NOMO-1 treated with dmso at 0.1 percent for 144 hours (cell line): Measurements from ENCODE around the gene OPN4.

Source experiments
- DNase-seq: peaks from one replicate; lab custom pipeline; 2025; ENCODE audit not compliant: unreplicated experiment; lab: John Stamatoyannopoulos, UW

Gene OPN4

DNA sequence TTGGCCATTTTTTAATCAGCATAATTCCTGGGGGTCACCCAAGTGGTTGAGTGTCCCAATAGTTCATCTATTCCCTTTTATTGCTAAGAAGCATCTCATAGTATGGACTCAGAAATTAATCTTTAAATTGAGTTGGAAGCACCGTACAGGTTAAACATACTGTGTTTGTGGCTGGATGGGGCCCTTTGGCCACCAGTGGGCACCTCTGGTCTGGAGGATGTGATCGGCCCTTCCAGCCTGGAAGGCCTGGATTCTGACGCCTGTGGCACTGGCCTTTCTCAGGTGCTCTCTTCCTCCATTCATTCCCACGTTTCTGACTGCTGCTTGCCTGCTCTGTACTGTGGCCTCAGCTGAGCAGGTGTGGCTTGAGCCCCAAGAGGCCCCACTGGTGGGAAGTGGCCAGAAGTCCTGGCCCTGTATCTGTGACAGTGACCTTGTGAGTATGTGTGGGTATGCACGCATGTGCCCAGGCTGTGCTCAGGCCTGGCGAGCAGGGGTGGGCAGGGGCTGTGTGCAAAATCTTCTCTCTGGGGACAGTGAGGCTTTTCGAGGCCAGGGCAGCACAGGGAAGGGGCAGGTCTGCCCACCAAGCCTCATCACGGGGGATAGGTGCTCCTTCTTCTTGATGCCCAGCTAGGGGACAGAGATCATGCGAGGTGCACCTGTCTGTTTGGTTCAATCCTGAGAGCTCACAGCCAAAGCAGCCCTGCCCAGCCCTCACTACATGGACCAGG is 44.0 kb downstream of the OPN4 start:
- DNase-seq, result no peak

DNA sequence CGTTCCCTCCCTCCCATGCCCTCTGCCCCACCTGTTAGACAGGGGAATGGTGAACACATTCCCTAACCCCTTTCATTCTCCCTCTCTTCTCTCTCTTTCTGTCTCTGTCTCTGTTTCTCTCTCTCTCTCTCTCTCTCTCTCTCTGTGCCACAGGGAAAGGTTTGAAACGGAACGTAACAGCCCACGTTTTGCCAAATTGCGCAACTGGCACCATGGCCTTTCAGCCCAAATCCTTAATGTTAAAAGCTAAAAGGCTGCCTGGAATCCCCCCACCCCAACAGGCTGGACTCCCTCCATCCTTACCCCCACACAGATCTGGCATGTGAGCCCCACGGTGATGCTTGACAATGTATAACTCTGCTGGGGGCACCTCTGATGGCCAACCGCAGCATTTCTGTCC is 44.8 kb downstream of the OPN4 start:
- DNase-seq, result no peak

DNA sequence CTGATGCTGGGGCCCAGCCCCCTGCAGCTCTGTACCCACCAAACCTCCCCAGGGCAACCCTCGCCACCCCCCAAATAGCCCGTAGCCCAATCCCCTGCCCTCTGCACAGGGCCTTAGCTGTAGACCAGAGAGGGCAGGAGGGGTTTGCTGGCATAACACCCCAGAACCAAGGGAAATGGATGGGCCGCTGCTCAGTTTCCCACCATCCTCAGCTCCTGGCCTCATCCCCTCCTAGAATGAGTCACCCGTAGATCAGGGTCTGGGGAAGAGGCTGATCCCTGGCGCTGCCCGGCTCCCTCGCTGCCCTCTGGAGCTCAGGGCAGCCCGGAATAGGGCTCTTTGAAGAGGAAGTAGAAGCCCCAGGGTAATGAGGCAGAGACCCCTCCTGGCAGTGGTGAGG is 45.2 kb downstream of the OPN4 start:
- DNase-seq, result no peak

DNA sequence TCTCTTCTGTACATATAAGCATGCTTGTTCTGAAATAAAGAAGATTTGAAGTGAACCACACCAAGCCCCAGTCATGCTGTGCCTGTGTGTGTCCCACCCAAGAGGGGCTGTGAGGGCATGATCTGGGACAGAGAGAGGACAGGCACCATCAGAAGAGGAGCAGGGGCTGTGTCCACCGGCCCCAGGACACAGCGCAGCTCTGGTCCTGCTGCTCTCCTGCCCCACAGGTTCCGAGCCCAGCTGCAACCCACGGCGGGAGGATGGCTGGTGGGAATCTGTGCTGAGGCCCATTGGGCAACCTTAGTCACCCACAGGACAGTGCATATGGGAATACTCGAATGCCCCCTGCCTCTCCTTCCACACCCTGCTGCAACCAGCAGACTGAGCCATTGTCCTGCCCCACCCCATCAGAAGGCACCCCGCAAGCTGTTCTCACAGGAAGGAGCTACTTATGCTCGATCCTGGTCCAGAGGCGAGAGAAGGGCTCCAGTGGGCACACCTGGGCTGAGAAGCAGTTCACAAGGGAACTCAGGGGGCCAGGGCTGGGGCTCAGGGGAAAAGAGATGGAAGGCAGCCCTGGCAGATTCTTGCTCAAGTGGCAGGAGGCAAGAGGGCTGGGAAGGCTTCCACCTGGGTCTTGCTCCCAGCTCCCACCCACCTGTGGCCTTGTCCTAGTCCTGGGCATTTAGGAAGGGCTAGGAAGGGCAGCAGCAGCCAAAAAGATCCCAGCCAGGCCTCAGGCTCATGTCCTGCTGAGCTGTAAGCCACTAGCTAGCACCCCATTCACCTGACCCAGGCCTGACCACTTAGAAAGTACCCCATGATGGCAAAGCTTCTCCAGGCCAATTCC is 45.9 kb downstream of the OPN4 start:
- DNase-seq, result no peak

DNA sequence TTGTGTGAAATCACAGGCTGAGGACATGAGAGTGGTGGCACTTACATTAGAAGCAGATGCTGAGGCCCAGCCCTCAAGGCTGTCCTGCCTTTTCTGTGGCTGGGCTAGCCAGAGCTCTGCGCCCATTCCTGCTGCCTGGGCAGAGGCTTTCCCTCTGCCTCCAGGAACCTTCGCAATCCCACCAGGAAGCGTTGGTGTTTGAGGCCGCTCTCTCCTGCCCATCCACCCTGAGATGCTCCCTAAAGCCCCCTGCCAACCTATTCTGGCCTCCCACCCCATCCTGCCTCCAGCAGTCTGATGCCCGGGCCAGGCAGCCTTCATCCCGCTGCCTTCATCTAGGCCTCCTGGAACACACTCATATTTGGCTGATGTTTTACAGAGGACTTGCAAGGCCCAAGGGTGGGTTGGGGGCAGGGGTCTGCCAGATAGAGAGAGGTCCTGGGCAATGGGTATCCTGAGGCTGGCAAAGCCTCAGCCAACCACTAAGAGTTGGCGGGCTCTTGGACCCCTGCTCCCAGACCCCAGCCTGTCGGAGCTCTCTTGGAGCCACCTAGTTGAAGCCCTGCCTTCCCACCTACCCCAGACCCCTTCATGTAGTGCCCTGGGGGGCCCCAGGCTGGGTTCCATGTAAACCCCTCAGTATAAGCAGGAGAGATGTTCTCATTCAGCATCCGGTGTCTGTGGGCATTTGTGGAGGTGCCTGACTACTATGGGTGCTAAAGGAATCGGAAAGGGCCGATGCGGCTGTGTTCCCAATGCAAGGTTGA is 46.7 kb downstream of the OPN4 start:
- no peak for DNase-seq

DNA sequence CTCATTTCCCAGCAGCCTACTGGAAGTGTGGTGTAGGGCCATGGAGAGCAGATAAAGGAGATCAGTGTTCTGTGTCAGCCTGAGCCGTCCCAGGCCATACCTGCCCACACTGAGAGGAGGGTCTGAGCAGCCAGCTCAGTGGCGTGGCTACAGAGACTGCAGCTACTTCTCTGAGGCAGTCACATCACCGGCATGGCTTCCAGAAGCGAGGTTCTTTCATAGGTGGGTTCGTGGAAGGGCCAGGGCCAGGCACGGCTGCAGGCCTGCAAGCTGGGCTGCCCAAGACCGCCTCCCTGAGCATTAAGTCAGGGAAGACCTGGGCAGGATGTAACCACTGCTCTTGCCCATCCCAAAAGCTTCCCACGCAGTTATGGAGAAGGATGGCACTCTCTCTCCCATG is 48.8 kb downstream of the OPN4 start:
- DNase-seq, result no peak

DNA sequence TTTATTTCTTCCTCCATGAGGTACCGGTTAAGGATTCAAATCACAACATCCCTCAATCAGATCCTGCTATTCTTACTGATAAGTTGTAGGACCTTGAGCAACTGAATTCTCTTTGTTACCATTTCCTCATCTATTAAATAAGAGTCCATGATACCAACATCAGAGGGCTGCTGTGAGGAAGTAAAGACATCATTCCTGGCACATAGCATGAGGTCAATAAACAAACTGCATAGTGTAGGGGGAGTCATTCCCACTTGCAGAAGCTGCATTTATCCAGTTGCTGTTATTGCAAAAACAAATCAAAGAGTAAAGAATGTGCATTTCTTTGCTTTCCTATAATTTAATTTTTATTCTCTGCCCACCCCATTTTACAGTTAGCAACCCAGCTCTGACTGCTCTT is 50.8 kb downstream of the OPN4 start:
- DNase-seq, result no peak

DNA sequence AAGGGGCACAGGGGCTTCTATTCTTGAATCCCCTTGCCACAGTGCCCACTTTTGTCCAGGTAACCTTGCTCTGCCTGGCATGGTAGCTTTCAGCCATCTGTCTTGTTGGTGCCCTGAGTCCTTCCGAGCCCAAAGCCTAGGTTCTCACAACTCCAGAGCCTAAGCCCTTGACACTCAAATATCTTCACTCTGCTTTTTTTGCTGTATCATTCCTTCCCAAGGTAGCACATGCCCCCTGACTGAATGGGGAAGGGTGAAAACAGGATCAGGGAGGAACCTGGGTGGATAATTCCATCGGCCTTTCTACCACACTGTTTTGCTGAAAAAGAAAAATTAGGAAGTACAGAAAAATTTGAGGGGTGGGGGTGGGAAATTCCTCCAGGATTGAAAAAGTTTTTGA is 51.6 kb downstream of the OPN4 start:
- no peak for DNase-seq

DNA sequence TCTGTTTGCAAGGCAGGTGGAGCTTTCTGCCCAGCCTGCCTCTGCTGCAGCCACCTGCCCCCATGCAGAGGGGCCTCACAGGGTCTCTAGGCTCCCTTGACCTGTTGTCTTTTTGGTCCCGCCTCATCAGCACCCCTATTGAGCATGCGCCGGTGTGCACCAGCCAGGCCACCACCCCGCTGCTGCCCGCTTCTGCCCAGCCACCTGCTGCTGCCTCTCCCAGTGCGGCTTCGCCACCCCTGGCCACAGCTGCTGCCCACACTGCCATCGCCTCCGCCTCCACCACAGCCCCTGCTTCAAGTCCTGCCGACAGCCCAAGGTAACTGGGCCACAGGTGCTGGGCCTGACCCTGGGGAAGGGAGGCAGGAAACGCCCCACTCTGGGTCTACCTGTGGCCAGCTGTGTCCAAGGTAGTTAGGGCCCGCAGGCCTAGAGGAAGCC is 52.1 kb downstream of the OPN4 start:
- DNase-seq, result no peak

DNA sequence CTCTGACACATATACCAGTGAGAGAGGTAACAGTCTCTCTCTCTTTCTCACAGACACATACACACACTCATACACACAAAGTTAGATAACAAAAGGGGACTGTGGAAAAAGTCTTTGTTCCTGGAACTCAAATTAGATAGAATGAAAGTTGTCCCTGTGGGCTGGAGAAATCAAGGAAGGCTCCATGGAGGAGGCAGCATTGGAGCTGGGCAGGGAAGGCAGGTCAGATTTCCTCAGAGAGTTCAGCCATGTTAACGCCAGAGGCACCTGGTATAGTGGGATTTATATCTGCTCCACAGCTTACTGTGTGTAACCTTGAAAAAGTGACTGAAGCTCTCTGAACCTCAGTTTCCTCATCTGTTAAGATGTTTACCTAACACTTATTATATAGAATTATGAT is 52.6 kb downstream of the OPN4 start:
- no peak for DNase-seq

DNA sequence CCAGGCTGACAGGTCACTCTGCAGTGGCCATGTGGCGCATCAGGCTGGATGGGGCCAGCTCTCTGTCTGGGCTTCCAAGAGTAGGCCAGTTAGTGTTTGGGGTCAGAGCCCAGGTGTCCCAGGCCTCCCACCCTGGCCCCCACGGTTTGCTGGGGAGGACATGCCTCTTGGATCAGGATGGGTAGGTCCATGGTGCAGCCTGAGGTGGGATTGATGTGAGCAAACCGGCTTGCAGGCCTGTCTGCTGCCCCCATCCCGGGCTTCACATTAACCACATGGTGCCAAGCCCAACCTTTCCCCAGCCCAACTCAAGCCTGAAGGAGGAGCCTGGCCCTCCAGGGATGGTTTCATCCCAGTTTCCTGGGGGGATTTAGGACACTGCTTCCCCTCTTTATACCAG is 53.2 kb downstream of the OPN4 start:
- DNase-seq, result no peak

DNA sequence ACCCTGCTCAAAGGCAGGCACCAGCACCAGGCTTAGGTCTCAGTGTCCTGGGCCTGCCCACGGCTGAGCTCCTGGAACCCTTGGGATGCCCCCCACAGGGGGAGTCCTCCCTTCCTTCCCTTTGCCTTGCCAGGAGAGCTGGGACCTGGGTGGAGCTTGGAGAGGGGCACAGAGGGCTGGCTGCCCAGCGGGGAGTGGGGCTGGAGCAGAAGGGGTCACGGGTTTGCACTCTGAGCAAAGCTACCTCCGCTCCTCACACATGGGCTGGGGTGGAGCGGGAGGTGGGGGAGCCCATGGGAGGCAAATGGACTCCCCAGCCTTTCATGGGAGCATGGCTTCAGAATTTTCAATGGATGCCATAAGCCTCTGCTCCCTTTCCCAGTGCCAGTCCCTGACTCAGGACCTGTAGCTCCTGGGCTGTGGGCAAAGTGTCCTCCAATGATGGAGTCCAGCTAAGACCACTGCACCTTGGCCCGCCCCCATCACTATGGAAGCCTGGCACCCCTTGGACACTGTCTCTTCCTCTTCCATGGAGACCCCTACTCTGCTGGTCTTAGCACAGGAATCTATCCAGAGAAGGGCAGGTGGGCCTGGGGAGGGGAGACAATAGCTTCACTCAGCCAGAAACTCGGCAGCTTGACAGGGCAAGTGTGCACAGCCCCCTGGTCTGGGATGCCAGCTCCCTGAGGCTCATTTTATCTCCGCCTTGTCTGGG is 53.9 kb downstream of the OPN4 start:
- DNase-seq, result no peak

DNA sequence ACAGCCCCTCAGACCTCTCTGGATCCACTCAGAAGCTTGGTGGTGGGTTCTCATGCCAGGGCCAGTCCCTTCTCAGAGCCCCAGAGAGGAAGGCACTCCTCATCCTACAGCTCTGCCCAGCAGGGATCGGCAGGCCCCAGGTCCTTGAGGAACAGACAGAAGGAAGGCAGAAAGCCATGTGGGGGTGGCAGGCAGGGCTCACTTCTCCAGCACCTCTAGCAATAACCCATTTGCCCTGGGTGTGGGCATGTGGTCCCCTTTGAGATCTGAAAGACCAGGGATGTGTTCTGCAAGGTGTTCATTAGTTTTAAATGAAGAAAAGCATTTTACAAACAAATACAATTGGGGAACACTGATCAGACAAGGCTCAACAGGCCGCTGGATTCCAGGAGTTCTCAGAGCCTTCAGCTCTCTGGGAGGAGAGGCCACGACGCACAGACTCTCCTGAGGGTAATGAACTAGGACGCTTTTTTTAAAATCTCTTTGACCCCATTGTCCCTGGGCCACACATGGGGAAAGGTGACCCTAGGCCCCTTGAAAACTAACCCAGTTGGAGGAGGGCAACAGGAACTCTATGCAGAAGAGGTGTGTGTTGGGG is 54.5 kb downstream of the OPN4 start:
- DNase-seq, result no peak

DNA sequence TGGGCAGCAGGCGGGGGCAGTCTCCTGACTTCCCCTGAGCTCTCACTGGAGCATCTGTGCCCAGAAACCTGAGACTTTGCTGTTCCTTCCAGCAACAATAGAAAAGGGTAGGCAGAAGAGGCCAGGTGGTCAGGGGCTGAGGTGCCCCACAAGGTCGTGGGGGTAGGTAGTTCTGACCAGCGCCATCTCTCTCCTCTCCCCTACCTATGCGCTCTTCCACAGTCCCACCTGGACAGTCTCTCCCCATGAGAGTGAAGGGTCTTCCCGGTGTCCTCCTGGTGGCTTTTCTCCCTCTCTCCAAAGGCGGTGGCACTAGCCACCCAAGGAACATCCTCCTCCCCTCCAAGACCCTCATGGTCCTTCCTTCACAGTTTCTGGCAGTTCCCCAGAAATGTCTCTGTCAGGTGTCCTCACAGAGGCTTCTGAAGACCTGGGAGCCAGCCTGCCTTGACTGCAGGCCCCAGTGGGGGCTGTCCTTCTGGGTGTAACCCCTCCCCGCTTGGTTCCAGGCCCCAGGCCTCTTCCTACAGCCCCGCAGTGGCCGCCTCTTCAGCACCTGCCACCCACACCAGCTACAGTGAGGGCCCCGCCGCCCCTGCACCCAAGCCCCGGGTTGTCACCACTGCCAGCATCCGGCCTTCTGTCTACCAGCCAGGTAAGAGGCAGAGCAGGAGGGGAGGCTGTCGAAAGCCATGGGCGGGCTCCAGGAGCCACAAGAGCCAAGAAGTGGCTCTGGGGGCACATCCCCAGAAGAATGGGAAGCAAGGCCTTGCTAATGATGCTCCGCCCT is 55.2 kb downstream of the OPN4 start:
- DNase-seq, result no peak

DNA sequence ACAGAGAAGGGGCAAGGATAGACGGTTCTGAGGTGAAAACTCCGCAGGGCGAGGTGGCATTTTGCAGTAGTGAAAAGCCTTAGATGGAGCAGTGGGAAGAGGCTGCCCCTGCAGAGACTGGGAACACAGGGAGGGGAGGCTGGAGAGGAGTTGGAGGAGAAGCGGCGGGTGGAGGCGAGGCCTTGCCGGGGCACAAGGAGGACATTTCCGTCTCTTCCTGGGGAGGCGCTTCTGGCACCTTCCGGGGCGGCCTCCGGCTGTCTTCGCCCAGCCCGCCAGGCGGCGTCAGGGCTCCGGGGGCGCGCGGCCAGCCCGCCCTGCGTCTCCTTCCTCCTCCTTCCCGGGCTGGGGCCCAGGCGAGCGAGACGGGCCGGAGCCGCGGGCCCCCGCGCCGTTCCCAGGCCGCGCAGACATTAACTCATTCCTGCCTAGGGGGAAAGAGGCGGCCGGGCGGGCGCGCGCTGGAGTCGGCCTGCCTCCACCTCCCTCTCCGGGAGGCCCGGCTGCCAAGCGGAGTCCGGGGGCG is 56.7 kb downstream of the OPN4 start:
- peak; percentile 87 for DNase-seq

DNA sequence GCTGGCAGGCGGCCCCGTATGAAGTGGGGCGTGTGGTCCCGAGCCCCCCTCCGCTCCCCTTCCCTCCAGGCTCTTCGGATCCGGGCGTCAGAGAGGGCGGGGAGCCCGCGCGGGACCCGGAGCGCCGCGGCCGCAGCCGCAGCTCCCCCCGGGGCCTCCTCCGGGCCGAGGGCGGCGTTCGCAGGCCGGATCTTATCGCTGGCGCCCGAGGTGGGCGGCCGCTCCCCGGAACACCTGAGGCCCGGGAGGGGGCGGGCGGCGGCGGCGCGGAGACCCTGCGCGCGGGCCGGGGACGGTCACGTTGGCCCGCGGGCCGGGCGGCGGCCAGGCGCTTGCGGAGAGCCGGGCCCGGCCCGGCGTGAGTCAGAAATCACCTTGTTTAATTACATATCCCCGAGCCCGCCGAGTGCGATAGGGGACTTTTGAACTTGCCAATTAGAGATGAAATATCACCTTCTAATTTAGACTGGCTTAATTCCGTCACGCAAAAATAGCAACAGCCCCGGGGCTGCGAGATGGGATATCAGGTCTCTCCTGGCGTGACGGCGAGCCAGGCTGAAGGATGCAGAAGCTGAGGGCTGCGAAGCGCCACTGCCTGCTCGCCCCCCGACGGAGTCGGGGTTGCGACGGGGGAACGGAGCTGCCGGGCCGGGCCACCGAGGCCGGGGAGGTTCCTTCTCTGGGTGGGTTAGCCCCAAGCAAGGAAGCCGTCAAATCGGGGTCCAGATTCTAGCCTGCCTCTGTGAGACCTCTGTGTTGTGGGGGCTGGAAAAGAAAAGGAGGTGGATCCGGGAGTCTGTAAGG is 57.4 kb downstream of the OPN4 start:
- peak; percentile 16 for DNase-seq

DNA sequence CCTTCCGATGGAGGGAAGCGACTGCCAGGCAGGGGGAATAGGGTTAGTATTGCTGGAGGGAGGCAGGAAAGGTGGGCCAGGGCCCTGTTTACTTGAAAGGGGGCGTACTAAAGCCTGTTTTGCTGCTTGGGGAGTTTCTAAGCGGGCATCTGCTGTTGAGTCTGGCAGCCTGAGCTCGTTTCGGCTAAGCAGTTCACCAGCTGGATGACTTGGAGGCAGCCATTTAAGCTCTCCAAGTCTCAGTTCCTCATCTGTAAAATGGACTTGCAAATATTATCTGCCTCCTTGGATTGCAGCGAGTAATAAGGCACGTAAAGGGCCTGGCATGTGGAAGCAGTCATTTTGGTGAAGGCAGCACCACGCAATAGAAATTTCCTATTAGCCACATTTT is 58.0 kb downstream of the OPN4 start:
- no peak for DNase-seq

DNA sequence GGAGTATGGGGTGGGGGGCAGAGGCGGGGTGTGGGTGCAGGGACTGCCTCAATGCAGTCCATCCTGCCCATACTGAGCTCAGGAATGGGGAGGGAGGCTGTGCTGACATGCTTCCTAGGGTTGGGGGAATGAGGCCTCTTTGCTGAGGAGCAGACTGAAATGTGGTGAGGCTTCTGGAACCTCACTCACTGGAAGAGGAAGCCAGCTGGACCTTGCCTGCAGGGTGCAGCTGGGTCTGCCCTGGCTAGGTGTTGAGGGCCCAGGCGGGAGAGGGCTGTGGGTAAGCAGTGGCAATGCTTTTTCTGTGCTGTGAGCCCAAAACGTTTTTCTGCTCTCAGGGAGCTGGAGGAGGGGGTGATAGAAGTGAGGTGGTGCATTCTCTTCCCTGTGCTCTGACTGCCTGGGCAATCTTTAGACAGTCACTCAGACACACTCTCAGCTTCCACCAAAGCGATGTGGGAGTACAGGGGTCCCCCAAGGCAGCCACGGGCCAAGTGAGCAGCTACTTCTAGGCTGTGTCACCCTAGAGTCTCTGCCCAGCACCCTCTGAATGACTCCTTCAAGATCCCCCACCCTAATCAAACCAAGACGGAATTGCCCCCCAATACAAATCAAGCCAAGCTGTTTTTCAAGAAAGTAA is 60.9 kb downstream of the OPN4 start:
- no peak for DNase-seq
